GM12865 (cell line): Measurements from ENCODE around the gene ABHD16A.

ENCODE experiments used
- DNase-seq: peaks from one replicate; pipeline ENCODE4 v3.0.0; 2010; ENCODE audit warnings: low read depth
- H3K4me3 ChIP-seq: 2 replicates; pipeline ENCODE4 v1.5.1; 2011; ENCODE audit warnings: mild to moderate bottlenecking, low read depth, low read length, control low read depth
- TF ChIP-seq, protein P1 (sequence below): IDR thresholded peaks from 2 replicates; pipeline ENCODE4 v1.5.1; 2011; ENCODE audit warnings: low read length, control low read depth, low read depth, inconsistent platforms; ENCODE audit not compliant: insufficient read depth; ENCODE audit errors: missing control alignments

Gene ABHD16A

DNA sequence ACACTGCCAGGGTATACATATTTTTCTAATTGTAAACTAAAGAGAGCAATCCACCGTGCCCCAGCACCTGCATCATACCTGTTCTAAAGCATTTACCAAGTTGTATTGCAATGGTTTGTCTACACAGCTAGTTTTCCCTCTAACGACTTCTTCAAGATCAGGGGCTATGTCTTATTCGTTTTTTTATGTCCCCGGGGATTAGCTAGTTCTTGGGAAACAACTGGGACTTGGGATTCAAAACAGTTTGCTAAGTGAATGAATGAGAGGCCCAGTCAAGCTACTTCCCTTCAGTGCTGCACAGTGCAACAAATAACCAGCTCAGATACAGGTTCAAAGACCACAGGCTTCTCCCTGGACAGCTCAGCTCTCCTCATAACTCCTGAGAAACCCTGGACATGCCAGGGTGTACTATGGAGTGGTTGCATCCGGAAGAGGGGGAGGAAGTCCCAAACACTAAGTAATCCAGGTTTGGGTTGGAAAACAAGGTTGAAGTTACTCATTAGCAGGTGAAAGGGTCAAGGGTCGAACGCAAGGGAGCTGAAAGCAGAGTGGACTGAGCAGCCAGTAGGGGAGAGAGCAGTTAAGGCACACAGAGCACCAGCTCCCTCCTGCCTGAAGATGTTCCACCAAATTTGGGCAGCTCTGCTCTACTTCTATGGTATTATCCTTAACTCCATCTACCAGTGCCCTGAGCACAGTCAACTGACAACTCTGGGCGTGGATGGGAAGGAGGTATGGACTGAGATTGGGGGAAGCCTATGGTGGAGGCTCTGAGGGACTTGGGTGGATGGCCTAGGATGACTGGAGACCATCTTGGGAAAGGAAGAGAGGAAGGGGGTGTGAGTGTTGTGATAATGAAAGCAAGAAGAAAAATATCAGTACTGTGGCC is 47.5 kb downstream of the ABHD16A start, which contains the start of gene APOM:
Gene APOM (plus strand): TSS at position 546 of the 889 bp plus-strand sequence. CDS start 73 bp downstream, at position 619.
- DNase-seq, result no peak
- H3K4me3 ChIP-seq, result no peak within 1 kb of the TSS
- TF ChIP-seq, protein P1, sequence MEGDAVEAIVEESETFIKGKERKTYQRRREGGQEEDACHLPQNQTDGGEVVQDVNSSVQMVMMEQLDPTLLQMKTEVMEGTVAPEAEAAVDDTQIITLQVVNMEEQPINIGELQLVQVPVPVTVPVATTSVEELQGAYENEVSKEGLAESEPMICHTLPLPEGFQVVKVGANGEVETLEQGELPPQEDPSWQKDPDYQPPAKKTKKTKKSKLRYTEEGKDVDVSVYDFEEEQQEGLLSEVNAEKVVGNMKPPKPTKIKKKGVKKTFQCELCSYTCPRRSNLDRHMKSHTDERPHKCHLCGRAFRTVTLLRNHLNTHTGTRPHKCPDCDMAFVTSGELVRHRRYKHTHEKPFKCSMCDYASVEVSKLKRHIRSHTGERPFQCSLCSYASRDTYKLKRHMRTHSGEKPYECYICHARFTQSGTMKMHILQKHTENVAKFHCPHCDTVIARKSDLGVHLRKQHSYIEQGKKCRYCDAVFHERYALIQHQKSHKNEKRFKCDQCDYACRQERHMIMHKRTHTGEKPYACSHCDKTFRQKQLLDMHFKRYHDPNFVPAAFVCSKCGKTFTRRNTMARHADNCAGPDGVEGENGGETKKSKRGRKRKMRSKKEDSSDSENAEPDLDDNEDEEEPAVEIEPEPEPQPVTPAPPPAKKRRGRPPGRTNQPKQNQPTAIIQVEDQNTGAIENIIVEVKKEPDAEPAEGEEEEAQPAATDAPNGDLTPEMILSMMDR, result no peak

DNA sequence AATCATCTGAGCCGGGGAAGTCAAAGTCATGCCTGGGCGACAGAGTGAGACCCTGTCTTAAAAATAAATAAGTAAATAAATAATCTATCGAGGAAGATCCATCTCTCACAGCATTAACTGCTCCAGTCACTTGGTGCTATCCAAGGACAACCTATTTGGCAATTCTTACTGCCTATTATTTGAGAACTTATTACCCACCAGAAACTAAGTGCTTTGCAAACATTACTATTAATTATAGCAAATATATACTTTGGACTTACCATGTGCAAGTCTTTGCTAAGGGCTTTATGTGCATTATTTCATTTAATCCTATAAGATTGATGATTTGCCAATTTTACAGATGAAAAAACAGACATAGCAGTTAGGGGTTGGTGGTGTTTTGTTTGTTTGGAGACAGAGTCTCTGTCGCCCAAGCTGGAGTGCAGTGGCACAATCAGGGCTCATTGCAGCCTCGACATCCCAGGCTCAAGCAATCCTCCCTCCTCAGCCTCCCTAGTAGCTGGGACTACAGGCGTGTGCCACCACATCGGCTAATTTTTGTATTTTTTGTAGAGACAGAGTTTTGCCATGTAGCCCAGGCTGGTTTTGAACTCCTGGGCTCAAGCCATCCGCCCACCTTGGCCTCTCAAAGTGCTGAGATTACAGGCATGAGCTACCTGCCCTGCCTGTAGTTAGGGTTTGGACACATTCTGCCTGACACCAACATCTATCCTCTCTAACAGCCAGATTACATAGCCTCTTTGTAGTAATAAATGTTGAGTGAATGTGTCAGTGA is 48.4 kb downstream of the ABHD16A start:
- no peak overlapping the region for H3K4me3 ChIP-seq
- no peak for DNase-seq
- TF ChIP-seq, protein P1, result no peak

DNA sequence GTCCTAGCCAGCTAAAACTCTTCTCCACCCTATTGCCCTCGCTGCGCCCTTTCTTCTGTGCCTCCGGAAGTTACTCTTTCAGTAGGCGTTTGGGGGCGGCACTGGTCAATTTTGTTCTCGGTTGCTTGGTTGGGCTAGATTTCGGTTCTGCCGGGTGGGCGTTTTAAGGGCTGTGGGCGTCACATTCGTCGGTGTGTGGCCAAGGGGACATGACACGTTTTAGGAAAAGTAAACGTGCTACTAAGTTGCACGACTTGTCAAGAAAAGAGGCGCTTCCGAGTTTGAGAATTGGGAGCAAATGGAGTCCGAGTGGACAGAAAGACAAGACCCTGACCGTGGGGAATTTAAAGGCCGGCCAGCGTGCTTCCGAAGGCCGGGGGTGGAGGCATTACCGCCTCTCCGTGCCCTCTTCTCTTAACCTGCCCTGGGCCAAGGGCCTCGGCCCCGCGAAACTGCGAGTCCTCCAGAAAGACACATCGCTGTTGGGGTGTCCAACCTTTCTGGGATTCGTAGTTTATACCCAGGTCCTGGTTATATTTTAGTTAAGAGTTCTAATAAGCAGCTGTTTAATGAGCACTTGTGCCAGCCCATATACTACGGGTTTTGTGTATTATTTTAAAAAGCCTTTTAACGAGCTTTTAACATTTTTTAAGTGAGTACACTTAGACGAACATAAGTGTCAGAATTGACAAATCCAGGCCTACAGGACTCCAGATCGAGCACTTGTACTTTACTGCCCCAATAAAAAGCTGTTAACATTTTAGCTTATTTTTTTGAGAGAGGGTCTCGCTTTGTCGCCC is 50.0 kb downstream of the ABHD16A start:
- TF ChIP-seq, protein P1, result peak; percentile 2
- H3K4me3 ChIP-seq, result peak overlapping the region; percentile 86
- DNase-seq, result peak; percentile 96

DNA sequence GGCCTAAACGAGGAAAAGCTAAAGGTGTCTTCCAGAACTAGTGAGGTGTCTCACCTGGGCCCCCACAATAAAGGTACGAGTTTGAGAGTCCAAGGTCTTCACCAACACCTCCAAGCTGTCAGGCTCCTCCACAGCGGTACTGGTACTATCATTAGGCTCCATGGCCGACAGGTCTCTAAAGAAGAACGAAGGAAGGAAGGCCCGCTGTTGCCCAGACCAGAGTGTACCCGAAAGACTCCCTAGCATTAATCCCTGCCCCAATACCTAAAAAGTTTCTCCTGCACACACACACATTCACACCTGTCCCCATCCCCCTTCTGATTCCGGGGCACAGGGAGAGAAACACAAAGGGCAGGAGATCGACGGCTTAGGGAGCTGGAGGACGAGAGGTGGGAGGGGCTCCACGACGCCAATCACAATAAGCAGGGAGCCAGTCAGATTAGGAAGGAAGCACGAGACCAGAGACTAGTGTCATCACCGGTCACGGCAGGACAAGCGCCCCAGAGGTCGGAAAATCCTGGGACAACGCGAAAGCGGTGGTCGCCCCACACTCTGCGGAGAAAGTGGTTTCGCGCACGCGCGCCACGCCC is 51.4 kb downstream of the ABHD16A start:
- TF ChIP-seq, protein P1, result no peak
- DNase-seq, result peak; percentile 76
- peak overlapping the region; percentile 86 for H3K4me3 ChIP-seq

DNA sequence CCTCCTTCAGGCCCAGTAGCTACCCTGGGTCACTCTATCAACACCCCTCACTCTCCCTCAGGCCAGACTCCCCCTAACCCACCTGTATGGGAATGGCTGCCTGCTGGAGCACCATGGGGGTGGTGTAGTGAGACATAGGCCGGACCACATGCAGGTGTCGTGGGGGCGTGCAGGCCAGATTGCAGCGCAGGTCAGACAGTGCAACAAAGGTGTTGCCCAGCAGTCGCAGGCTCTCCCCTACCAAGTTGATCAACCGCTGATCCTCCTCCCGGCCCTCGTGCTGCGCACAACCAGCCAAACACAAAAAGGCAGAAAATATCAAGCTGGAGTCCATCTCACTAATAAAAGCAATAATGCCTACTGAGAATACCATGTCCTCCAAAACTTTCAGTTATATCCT is 57.8 kb downstream of the ABHD16A start:
- H3K4me3 ChIP-seq, result no peak overlapping the region
- DNase-seq, result no peak
- TF ChIP-seq, protein P1, result no peak

DNA sequence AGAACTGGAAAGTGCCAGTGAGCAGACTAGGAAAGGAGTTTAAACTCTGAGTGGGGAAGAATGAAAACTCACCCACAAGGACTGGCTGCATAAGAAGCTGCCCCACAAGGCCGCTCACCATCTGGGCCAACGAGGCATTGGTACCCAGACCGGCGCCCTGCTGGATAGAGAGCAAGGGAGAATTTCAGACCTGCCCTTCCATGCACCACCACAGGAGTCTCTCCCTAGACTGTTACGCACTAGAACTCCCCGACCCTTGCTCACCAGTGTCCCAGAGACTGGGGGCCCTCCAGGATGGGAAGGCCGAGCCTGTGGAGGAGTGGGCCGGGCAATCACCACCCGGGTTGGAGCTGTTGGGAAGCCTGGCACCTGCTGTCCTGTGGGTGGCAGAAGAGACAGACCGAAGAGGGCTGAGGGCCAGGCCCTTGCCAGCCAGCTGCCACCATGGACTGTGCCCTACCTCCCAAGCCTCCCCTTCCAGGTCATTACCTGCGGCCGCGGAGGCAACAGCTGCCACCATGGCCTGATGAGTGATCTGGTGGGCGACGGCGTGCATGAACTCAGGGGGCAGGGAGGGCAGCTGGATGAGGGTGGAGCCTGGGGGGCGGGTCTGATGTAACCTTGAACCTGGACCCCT is 59.2 kb downstream of the ABHD16A start:
- no peak overlapping the region for H3K4me3 ChIP-seq
- TF ChIP-seq, protein P1, result no peak
- no peak for DNase-seq
